ENCODE measurements around the gene WNT9A.

Gene WNT9A

DNA sequence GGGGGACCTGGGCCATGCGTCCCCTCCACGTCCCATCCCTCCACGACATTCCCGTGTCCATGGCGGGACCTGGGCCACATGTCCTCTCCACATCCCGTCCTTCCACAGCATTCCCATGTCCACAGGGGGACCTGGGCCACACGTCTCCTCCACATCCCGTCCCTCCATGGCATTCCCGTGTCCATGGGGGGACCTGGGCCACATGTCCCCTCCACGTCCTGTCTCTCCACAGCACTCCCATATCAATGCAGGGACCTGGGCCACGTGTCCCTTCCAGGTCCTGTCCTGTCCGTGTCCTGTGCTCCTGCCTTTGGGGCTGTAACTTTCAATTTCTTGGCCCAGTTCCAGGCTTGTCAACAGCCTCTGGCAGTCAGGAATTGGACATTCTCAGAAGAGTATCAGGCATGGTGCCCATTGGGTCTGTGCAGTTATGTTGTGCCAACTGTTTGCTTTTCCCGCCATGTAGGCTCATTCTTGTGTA lies 47.1 kb downstream of the WNT9A start:
- no peak overlapping the region for H3K27ac ChIP-seq

DNA sequence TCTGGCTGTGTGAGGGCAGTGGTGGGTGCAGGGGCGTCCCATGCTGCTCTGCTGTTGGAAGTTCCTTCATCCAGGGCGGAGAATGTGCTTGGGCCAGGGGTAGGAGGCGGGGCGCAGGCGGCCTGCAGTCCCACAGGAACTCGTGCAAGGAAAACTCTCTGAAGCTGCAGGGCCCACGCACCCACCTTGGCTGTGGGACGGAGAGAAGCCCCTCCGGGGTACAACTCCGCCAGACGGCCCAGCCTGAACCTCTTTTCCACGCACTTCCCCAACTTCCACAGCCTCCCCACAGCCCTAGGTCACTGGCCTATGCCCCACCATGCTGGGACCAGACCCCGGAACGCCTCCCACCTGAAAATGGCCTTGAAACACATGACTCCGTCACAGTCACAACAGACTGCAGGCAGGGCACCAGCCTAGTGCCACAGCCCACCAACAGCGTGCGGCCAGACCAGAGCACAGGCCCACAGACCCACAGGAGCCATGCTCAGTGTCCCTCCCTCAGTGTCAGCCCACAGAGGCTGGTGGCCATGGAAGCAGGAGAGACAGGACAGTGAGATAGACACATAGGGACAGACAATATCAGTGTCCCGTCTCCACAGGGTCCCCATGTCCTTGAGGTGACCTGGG lies 47.8 kb downstream of the WNT9A start:
- TF ChIP-seq, protein P1, sequence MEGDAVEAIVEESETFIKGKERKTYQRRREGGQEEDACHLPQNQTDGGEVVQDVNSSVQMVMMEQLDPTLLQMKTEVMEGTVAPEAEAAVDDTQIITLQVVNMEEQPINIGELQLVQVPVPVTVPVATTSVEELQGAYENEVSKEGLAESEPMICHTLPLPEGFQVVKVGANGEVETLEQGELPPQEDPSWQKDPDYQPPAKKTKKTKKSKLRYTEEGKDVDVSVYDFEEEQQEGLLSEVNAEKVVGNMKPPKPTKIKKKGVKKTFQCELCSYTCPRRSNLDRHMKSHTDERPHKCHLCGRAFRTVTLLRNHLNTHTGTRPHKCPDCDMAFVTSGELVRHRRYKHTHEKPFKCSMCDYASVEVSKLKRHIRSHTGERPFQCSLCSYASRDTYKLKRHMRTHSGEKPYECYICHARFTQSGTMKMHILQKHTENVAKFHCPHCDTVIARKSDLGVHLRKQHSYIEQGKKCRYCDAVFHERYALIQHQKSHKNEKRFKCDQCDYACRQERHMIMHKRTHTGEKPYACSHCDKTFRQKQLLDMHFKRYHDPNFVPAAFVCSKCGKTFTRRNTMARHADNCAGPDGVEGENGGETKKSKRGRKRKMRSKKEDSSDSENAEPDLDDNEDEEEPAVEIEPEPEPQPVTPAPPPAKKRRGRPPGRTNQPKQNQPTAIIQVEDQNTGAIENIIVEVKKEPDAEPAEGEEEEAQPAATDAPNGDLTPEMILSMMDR (conservative IDR thresholded peaks at IDR 0.05) = no peak
- TF ChIP-seq ZFX (IDR thresholded peaks at IDR 0.05) = no peak
- H3K27ac ChIP-seq = no peak overlapping the region

More for the DNA sequence above, 47.1 kb downstream of the WNT9A start:
- TF ChIP-seq, protein P1 (conservative IDR thresholded peaks at IDR 0.05) = no peak
- no peak for TF ChIP-seq ZFX (IDR thresholded peaks at IDR 0.05)

DNA sequence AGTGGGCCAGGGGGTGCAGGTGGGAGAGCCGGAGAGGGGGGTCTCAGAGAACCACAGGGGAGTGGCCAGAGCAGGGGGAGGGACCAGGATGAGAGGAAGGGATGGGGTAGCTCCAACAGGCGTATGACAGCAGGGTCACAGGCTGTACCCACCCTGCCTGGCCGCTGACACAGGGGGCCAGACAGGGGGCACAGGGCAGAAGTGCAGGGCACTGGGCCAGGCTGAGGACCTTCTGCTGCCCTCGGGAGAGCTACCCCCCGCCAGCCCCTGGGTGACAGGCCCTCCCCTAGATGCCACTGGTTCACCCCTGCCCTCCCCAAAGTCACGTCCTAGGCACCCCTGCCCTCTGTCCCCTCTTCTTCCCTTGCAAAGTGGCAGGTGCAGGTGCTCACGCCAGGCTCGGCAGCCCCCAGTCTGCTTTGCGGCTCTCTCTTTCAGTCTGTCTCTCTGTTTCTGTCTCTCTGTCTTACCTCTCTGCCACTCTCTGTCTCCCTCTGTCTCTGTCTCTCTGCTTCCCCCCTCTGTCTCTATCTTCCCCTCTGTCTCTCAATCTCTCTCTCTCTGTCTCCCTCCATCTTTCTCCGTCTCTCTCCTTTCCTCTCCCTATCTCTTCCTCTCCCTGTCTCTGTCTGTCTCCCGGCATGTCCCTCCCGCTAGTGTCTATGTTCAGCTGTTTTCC lies 48.5 kb downstream of the WNT9A start:
- no peak overlapping the region for H3K27ac ChIP-seq
- no peak for TF ChIP-seq ZFX (IDR thresholded peaks at IDR 0.05)
- TF ChIP-seq, protein P1 (conservative IDR thresholded peaks at IDR 0.05) = no peak

DNA sequence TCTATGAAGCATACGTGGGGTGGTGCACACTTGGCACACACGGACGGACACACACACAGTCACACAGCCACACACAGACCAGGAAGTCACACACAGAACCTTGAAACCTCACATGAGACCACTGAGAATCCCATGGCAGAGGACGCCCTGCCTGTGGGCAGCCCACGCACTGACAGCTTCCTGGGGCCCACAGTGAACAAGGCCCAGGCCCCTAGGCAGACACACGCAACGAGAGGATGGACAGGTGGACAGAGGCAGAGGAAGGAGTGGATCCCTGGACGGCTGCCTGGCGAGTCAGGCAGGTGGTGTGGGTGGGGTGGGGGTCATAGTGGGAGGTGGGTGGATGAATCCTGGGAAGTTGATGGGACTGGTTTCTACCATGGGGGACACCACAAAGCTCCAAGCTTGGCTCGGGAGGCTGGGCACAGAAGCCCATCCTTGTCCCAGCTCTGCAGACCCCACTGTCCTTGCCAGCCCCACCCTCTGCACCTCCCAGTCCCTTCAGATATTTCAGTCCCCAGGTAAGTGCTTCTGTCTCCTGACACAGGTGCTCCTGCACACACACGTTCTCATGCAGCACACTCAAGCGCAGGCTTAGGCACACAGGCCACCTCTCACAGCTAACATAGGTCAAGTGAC lies 49.1 kb downstream of the WNT9A start:
- H3K27ac ChIP-seq = no peak overlapping the region
- no peak for TF ChIP-seq ZFX (IDR thresholded peaks at IDR 0.05)
- TF ChIP-seq, protein P1 (conservative IDR thresholded peaks at IDR 0.05) = no peak

DNA sequence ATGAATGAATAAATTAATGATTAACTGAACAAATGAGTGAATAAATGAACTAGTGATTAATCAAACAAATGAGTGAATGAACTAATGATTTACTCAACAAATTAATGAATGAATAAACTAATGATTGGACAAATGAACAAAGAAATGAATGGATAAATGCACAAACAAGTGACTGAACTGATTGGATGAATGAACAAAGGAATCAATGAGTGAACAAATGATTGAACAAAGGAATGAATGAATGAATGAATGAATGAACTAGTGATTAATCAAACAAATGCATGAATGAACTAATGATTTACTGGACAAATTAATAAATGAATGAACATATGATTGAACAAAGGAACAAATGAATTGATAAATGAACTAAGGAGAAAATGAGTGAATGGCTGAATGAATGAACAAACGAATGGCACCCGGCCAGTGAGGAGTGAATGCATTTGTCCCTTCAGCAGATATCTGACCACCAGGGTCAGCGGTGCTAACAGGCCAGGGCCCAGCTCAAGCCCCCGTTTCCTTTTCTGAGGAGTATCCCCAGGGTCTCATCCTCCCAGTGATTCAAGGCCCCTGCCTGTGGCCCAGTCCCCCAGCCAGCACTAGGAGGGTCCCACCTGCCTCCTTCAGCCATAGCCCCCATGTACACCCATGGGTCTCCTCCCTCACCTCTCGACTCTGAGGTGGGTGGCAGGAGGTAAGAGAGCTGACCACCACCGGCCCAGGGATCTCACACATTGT lies 49.9 kb downstream of the WNT9A start:
- TF ChIP-seq, protein P1 (conservative IDR thresholded peaks at IDR 0.05) = no peak
- TF ChIP-seq ZFX (IDR thresholded peaks at IDR 0.05) = no peak
- no peak overlapping the region for H3K27ac ChIP-seq

DNA sequence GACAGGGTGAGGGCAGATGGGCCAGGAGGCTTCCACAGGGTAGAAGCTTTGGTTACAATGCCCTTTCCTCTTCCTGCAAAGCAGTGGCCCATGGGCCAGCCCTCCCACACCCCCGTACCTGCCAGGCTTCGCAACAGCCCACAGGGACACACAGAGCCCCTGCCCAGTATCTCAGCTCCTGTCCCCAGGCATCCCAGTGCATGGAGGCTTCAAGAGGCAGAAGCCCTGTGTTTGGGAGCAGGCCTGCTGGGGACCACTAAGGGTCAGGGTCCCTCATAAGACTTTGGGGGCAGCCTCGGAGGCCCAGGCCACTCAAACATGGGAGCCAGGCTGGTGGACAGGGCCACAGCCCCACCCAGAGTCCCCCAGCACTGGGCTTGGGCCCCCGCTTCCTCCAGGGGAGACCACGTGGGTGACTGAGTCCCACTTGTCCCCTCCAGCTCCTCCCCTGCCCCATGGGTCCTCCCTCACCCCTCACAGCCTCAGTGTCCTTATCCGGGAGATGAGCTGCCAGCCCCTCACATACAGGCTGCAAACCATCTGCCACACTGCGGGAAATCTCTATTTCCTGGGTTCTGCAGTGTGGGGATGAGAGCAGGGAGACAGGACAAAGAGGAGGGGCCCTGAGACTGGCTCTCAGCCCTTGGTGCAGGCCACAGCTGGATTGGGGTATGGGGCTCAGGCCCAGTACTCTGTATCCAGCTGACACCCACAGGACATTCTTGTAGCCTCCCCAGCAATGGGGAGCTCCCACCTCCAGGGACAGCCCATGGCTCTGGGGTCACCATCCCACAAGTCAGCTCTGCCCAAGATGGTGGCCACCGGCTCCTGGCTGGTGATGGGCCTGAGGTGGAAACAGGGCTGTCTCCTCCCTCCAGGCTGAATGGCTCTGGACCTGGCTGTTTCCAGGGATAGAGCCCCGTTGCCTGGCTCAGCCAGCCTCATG lies 50.7 kb downstream of the WNT9A start:
- no peak overlapping the region for H3K27ac ChIP-seq
- TF ChIP-seq ZFX (IDR thresholded peaks at IDR 0.05) = no peak
- TF ChIP-seq, protein P1 (conservative IDR thresholded peaks at IDR 0.05) = no peak
